Prostate gland (tissue), 2 donors: Measurements from ENCODE around the gene PRDM11. TPM values are rescaled to one million over a fixed set of nuclear protein-coding genes. Genes with fewer than 3 reads are reported as not detected.

Source experiments
- DNase-seq: peaks from one replicate; pipeline ENCODE4 v3.0.0-alpha.2; 2019; ENCODE audit warnings: low spot score
- H3K27ac ChIP-seq, 2 donors: fragments of 200-600 bp; sonication (generic); 2 replicates each; pipeline ENCODE4 v1.5.1; 2017 to 2019
- H3K27me3 ChIP-seq: fragments of 200-600 bp; sonication (generic); replicated peaks from 2 replicates; pipeline ENCODE4 v1.5.1; 2019; ENCODE audit not compliant: insufficient read depth
- H3K36me3 ChIP-seq, 2 donors: fragments of 200-600 bp; sonication (generic); 1 replicate in 1 of 2; 2 replicates in 1 of 2; pipeline versions ENCODE4 v1.5.1 to v1.8.1; 2017 to 2019
- H3K4me1 ChIP-seq: fragments of 200-600 bp; sonication (generic); replicated peaks from 2 replicates; pipeline ENCODE4 v1.5.1; 2019
- H3K4me3 ChIP-seq, 2 donors: fragments of 200-600 bp; sonication (generic); 2 replicates each; pipeline ENCODE4 v1.5.1; 2017 to 2019
- H3K9me3 ChIP-seq: fragments of 200-600 bp; sonication (generic); 2 replicates; pipeline ENCODE4 v1.5.1; 2017
- POLR2A ChIP-seq: fragments of 450-650 bp; IDR thresholded peaks from one replicate; pipeline ENCODE4 v1.6.1; 2016; ENCODE audit warnings: antibody characterized with exemption, mild to moderate bottlenecking
- POLR2AphosphoS5 ChIP-seq: sonication (generic); formaldehyde crosslinking; IDR thresholded peaks from one replicate; pipeline ENCODE4 v1.6.1; 2017; ENCODE audit warnings: antibody characterized with exemption
- WGBS: methylation state at CpG from one replicate; pipeline ENCODE4 v1.1.5; 2018; 5-methylcytosine and 5-hydroxymethylcytosine counted together
- intact Hi-C: fragments of 100-400 bp; cut with DNase I; formaldehyde crosslinking; loops from one replicate; pipeline ENCODE4 v1.14.2; 2022
- total RNA-seq, 2 donors: library from RNA; depleted of rRNA; stranded (reverse); fragments of >200 nt; gene quantifications; one replicate each; pipeline ENCODE4 v1.1.0, GENCODE V29; 2016
- TF ChIP-seq, protein P1 (sequence below), 4 experiments: fragments of 200-600 bp in 2 of 4; fragments of 450-650 bp in 2 of 4; sonication (generic) in 2 of 4; IDR thresholded peaks; 1 replicate in 3 of 4; 2 replicates in 1 of 4; pipeline ENCODE4 v1.5.1; 2016 to 2019; ENCODE audit warnings: antibody characterized with exemption in 4 of 4, mild to moderate bottlenecking in 2 of 4, moderate library complexity in 2 of 4

Gene PRDM11
- total RNA-seq, 2 donors from 2014 or later = 13.1 to 15.3 TPM

DNA sequence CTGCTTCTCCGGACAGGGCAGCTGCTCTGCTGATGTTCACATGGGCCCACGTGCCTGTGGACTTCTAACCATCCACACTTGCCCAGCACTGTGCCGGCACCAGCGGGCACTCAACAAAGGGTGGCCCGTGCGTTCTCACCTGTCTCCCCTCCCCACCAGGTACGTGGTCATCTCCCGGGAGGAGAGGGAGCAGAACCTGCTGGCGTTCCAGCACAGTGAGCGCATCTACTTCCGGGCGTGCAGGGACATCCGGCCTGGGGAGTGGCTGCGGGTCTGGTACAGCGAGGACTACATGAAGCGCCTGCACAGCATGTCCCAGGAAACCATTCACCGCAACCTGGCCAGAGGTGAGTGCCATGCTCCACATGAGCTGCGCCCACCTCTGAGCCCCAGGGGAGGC is 73.0 kb downstream of the PRDM11 start:
- Histone ChIP-seq H3K9me3 (no peaks in the 10 kb centered on the region), H3K4me3 (no peak overlapping the region), H3K4me1 (no peaks in the 10 kb centered on the region), H3K27me3 (no peaks in the 10 kb centered on the region), H3K27ac (no peak overlapping the region), H3K36me3 (no peaks in the 10 kb centered on the region)
- no peak for DNase-seq
- WGBS = 89% methylated on average over 18 of the region's 18 CpGs
- no peak for TF ChIP-seq POLR2A
- TF ChIP-seq POLR2AphosphoS5 = no peak
- TF ChIP-seq, protein P1, sequence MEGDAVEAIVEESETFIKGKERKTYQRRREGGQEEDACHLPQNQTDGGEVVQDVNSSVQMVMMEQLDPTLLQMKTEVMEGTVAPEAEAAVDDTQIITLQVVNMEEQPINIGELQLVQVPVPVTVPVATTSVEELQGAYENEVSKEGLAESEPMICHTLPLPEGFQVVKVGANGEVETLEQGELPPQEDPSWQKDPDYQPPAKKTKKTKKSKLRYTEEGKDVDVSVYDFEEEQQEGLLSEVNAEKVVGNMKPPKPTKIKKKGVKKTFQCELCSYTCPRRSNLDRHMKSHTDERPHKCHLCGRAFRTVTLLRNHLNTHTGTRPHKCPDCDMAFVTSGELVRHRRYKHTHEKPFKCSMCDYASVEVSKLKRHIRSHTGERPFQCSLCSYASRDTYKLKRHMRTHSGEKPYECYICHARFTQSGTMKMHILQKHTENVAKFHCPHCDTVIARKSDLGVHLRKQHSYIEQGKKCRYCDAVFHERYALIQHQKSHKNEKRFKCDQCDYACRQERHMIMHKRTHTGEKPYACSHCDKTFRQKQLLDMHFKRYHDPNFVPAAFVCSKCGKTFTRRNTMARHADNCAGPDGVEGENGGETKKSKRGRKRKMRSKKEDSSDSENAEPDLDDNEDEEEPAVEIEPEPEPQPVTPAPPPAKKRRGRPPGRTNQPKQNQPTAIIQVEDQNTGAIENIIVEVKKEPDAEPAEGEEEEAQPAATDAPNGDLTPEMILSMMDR (IDR thresholded peaks at IDR 0.05) = no peak
- intact Hi-C loops = no loop called here

DNA sequence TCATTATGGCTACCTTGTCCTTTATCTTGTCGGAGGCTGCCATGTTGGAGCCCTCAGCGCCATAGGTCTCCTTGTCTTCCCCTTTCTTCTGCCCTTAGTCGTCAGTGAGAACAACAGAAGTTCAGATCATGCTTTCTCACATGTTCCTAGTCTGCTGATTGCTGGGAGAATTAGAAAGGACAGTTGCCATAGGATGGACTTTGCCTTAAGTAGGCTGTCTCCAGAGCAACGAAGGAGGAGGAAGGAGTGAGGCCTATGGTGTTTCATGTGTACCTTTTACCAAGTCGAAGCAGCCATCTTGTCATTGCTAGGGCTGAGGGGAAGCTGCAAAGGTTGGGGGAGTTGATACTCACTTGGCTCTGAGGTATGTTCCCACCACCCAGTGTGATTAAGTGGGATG is 77.1 kb downstream of the PRDM11 start:
- TF ChIP-seq POLR2AphosphoS5 (no peak), POLR2A (no peak)
- TF ChIP-seq, protein P1 (IDR thresholded peaks at IDR 0.05) = no peak
- no peak for DNase-seq
- intact Hi-C loops = no loop called here
- WGBS = 96% methylated on average over 5 of the region's 5 CpGs
- no peaks in the 10 kb centered on the region for H3K27me3 ChIP-seq
- H3K36me3 ChIP-seq = no peaks in the 10 kb centered on the region
- no peak overlapping the region for H3K27ac ChIP-seq
- no peak overlapping the region for H3K4me3 ChIP-seq
- H3K9me3 ChIP-seq = no peaks in the 10 kb centered on the region
- H3K4me1 ChIP-seq = no peaks in the 10 kb centered on the region

- Histone ChIP-seq H3K27me3 (no peaks in the 10 kb centered on the region), H3K27ac (no peak overlapping the region), H3K36me3 (no peaks in the 10 kb centered on the region), H3K4me3 (no peak overlapping the region), H3K4me1 (no peaks in the 10 kb centered on the region), H3K9me3 (no peaks in the 10 kb centered on the region)
- no peak for DNase-seq
- TF ChIP-seq POLR2AphosphoS5 = no peak
- TF ChIP-seq, protein P1 (IDR thresholded peaks at IDR 0.05) = no peak
- no peak for TF ChIP-seq POLR2A
- intact Hi-C loops = no loop called here
- 96% methylated on average over 11 of the region's 11 CpGs for WGBS
These were observed 78.3 kb downstream of the PRDM11 start for GRCh38 chr11:45224766-45225165.

GRCh38 chr11:45225277-45225676 is 78.8 kb downstream of the PRDM11 start:
- DNase-seq = no peak
- H3K27ac ChIP-seq = no peak overlapping the region
- intact Hi-C loops = no loop called here
- TF ChIP-seq POLR2A = no peak
- TF ChIP-seq, protein P1 (IDR thresholded peaks at IDR 0.05) = no peak
- TF ChIP-seq POLR2AphosphoS5 = no peak
- H3K36me3 ChIP-seq = no peaks in the 10 kb centered on the region
- H3K4me1 ChIP-seq = no peaks in the 10 kb centered on the region
- H3K27me3 ChIP-seq = no peaks in the 10 kb centered on the region
- WGBS = 89% methylated on average over 1 of the region's 1 CpG
- H3K9me3 ChIP-seq = no peaks in the 10 kb centered on the region
- H3K4me3 ChIP-seq = no peak overlapping the region

DNA sequence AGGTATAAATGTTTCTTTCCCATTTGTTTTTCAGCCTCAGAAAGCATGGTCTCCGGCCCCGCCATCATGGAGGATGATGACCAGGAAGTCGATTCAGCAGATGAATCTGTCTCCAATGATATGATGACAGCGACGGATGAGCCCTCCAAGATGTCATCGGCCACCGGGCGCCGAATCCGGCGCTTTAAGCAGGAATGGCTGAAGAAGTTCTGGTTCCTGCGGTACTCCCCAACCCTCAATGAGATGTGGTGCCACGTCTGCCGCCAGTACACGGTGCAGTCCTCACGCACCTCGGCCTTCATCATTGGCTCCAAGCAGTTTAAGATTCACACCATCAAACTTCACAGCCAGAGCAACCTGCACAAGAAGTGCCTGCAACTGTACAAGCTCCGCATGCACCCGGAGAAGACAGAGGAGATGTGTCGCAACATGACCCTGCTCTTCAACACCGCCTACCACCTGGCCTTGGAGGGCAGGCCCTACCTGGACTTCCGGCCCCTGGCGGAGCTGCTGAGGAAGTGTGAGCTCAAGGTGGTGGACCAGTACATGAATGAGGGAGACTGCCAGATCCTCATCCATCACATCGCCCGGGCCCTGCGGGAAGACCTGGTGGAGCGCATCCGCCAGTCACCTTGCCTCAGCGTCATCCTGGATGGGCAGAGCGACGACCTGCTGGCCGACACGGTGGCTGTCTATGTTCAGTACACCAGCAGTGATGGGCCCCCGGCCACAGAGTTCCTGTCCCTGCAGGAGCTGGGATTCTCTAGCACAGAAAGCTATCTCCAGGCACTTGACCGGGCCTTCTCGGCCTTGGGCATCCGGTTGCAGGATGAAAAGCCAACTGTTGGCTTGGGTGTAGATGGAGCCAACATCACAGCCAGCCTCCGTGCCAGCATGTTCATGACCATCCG is 79.8 kb downstream of the PRDM11 start:
- H3K4me1 ChIP-seq = no peaks in the 10 kb centered on the region
- intact Hi-C loops = no loop called here
- DNase-seq = no peak
- no peaks in the 10 kb centered on the region for H3K36me3 ChIP-seq
- H3K9me3 ChIP-seq = no peaks in the 10 kb centered on the region
- H3K27ac ChIP-seq = no peak overlapping the region
- TF ChIP-seq POLR2A (no peak), POLR2AphosphoS5 (no peak)
- TF ChIP-seq, protein P1 (IDR thresholded peaks at IDR 0.05) = no peak
- H3K27me3 ChIP-seq = no peaks in the 10 kb centered on the region
- H3K4me3 ChIP-seq = no peak overlapping the region
- WGBS = over 99% methylated on average over 39 of the region's 39 CpGs
